SKM-1 treated with dmso at 0.1 percent for 144 hours (cell line): ENCODE results near the gene OR6B3.
A peak's percentile ranks its signal among the peaks of the same experiment; 100 is the strongest.
"Not testable (repeated sequence)": the region's sequence is repeated elsewhere in the genome, so short reads cannot be mapped to it uniquely, and the experiment has no call there.

ENCODE experiments used
- DNase-seq: peaks from one replicate; lab custom pipeline; 2025; ENCODE audit not compliant: unreplicated experiment; lab: John Stamatoyannopoulos, UW

OR6B3 gene

GRCh38 chr2:240044096-240044495, 9.2 kb downstream of the OR6B3 start:
- not testable (repeated sequence) for DNase-seq

GRCh38 chr2:240043279-240043989, 9.9 kb downstream of the OR6B3 start:
- no peak for DNase-seq

GRCh38 chr2:240042740-240043139, 10.6 kb downstream of the OR6B3 start:
- no peak for DNase-seq

- no peak for DNase-seq
These were observed 12.0 kb downstream of the OR6B3 start for GRCh38 chr2:240041363-240041762.

GRCh38 chr2:240037358-240037757, 16.0 kb downstream of the OR6B3 start:
- DNase-seq: no peak

- no peak for DNase-seq
These were observed 20.0 kb downstream of the OR6B3 start for GRCh38 chr2:240033330-240033678.

GRCh38 chr2:240032406-240033329, 20.7 kb downstream of the OR6B3 start:
- no peak for DNase-seq

GRCh38 chr2:240030379-240031094, 22.8 kb downstream of the OR6B3 start, which contains the start of gene OR6B2:
OR6B2 (minus strand) TSS chr2:240030429; CDS start chr2:240030429, 0 bp downstream.
- no peak for DNase-seq

- no peak for DNase-seq
These were observed 28.6 kb downstream of the OR6B3 start for GRCh38 chr2:240024766-240025165.

GRCh38 chr2:240023792-240024191, 29.5 kb downstream of the OR6B3 start:
- no peak for DNase-seq

GRCh38 chr2:240021488-240022104, 31.7 kb downstream of the OR6B3 start:
- DNase-seq: peak; percentile 53

- no peak for DNase-seq
These were observed 35.1 kb downstream of the OR6B3 start for GRCh38 chr2:240018071-240018750.

- no peak for DNase-seq
These were observed 39.0 kb downstream of the OR6B3 start for GRCh38 chr2:240014327-240014726.

GRCh38 chr2:240013343-240013742, 40.0 kb downstream of the OR6B3 start:
- peak; percentile 7 for DNase-seq

GRCh38 chr2:240002983-240003382, 50.3 kb downstream of the OR6B3 start:
- DNase-seq: no peak

- no peak for DNase-seq
These were observed 52.6 kb downstream of the OR6B3 start for GRCh38 chr2:240000671-240001070.

GRCh38 chr2:239997686-239998409, 55.5 kb downstream of the OR6B3 start:
- no peak for DNase-seq
